Endodermal cell (in vitro differentiated cells): ENCODE results near the gene ARRDC5. TPM values are rescaled to one million over a fixed set of nuclear protein-coding genes. Genes with fewer than 3 reads are reported as not detected.

Source experiments
- DNase-seq: peaks from one replicate; pipeline ENCODE4 v3.0.0-alpha.2; 2017
- H3K27ac ChIP-seq: 2 replicates; pipeline ENCODE4 v1.5.1; 2013; ENCODE audit warnings: mild to moderate bottlenecking, low read depth, low read length, moderate library complexity
- H3K27me3 ChIP-seq: 2 replicates; pipeline ENCODE4 v1.6.1; 2013; ENCODE audit warnings: mild to moderate bottlenecking, low read length, moderate library complexity; ENCODE audit not compliant: insufficient read depth, control insufficient read depth, poor library complexity, severe bottlenecking
- H3K36me3 ChIP-seq: 2 replicates; pipeline ENCODE4 v1.7.0; 2013; ENCODE audit warnings: mild to moderate bottlenecking, low read length, moderate library complexity; ENCODE audit not compliant: control insufficient read depth, insufficient read depth
- H3K4me1 ChIP-seq: one replicate; pipeline ENCODE4 v1.7.0; 2013; ENCODE audit warnings: low read length; ENCODE audit not compliant: control insufficient read depth, insufficient read depth
- H3K4me3 ChIP-seq: 2 replicates; pipeline ENCODE4 v1.5.1; 2013; ENCODE audit warnings: mild to moderate bottlenecking, low read length, moderate library complexity
- H3K9ac ChIP-seq: 2 replicates; pipeline ENCODE4 v1.6.1; 2013; ENCODE audit warnings: mild to moderate bottlenecking, low read length, moderate library complexity; ENCODE audit not compliant: poor library complexity, severe bottlenecking; ENCODE audit errors: extremely low read depth
- H3K9me3 ChIP-seq: 2 replicates; pipeline ENCODE4 v1.6.1; 2013; ENCODE audit warnings: mild to moderate bottlenecking, low read length, moderate library complexity; ENCODE audit not compliant: control insufficient read depth
- H3K27ac Mint-ChIP-seq: 2 replicates; pipeline ENCODE4 v1.8.0; 2020; ENCODE audit warnings: mixed read lengths
- H3K27me3 Mint-ChIP-seq: 2 replicates; pipeline ENCODE4 v1.8.0; 2021; ENCODE audit warnings: mild to moderate bottlenecking, mixed read lengths; ENCODE audit not compliant: insufficient read depth
- H3K36me3 Mint-ChIP-seq: 2 replicates; pipeline ENCODE4 v1.8.0; 2020; ENCODE audit warnings: low read depth, mixed read lengths
- H3K4me1 Mint-ChIP-seq: 2 replicates; pipeline ENCODE4 v1.8.0; 2020; ENCODE audit warnings: mixed read lengths
- H3K4me3 Mint-ChIP-seq: 2 replicates; pipeline ENCODE4 v1.8.0; 2020; ENCODE audit warnings: mild to moderate bottlenecking, moderate library complexity, mixed read lengths
- H3K9me3 Mint-ChIP-seq: 2 replicates; pipeline ENCODE4 v1.8.0; 2020; ENCODE audit warnings: mild to moderate bottlenecking, mixed read lengths
- CTCF ChIP-seq: fragments of 200-600 bp; sonication (generic); conservative IDR thresholded peaks from 2 replicates; pipeline ENCODE4 v1.5.0; 2021; ENCODE audit warnings: antibody characterized with exemption, mild to moderate bottlenecking
- WGBS, 2 experiments: methylation state at CpG; one replicate each; pipeline versions ENCODE4 v1.1.5 to v1.1.7; 2013; ENCODE audit warnings: missing lambda C conversion rate in 2 of 2, mixed read lengths in 1 of 2; ENCODE audit not compliant: insufficient coverage in 1 of 2, insufficient read length in 1 of 2; 5-methylcytosine and 5-hydroxymethylcytosine counted together
- total RNA-seq, 2 donors: library from RNA; stranded (reverse); fragmentation: NEBNext Ultra II Directional in 1 of 2; extraction: Animal tissue kit (Norgen Biotek cat#: 25700) in 1 of 2; gene quantifications; 2 replicates in 1 of 2; 3 replicates in 1 of 2; pipeline ENCODE4 v1.2.1, GENCODE V29; 2021

Gene ARRDC5
- total RNA-seq, 2 donors from 2014 or later: not detected

- Histone ChIP-seq H3K9ac (no peak overlapping the region), H3K4me1 (peaks cover 12% of the 10 kb centered on the region), H3K9me3 (no peaks in the 10 kb centered on the region), H3K4me3 (peak overlapping the region; percentile 78), H3K27ac (peak overlapping the region; percentile 42), H3K27me3 (no peaks in the 10 kb centered on the region), H3K36me3 (peaks cover 26% of the 10 kb centered on the region)
- peak; percentile 80 for DNase-seq
- peak; percentile 72 for TF ChIP-seq CTCF
- Mint-ChIP-seq H3K27ac (peak overlapping the region; percentile 61), H3K4me3 (peak overlapping the region; percentile 74), H3K36me3 (peaks cover 39% of the 10 kb centered on the region), H3K4me1 (peaks cover 22% of the 10 kb centered on the region), H3K27me3 (no peaks in the 10 kb centered on the region), H3K9me3 (no peaks in the 10 kb centered on the region)
- 77 to 79% methylated on average over 21 to 29 of the region's 29 CpGs for WGBS, 2 experiments
Observed at GRCh38 chr19:4911786-4912672, 9.3 kb upstream of the ARRDC5 start.

GRCh38 chr19:4911314-4911713 lies 8.6 kb upstream of the ARRDC5 start:
- TF ChIP-seq CTCF: no peak
- Histone ChIP-seq H3K9me3 (no peaks in the 10 kb centered on the region), H3K4me1 (peaks cover 12% of the 10 kb centered on the region), H3K36me3 (peaks cover 26% of the 10 kb centered on the region), H3K27ac (peak overlapping the region; percentile 42), H3K27me3 (no peaks in the 10 kb centered on the region), H3K4me3 (peak overlapping the region; percentile 78), H3K9ac (no peak overlapping the region)
- peak overlapping the region; percentile 74 for H3K4me3 Mint-ChIP-seq
- peaks cover 22% of the 10 kb centered on the region for H3K4me1 Mint-ChIP-seq
- WGBS, 2 experiments: 72% methylated on average over 8 to 15 of the region's 15 CpGs
- H3K27ac Mint-ChIP-seq: peak overlapping the region; percentile 61
- peaks cover under 1% of the 10 kb centered on the region for H3K27me3 Mint-ChIP-seq
- DNase-seq: no peak
- H3K9me3 Mint-ChIP-seq: no peaks in the 10 kb centered on the region
- H3K36me3 Mint-ChIP-seq: peaks cover 34% of the 10 kb centered on the region

- Histone ChIP-seq H3K9ac (peak overlapping the region; percentile 17), H3K27ac (peak overlapping the region; percentile 42), H3K9me3 (no peaks in the 10 kb centered on the region), H3K4me1 (peaks cover 12% of the 10 kb centered on the region), H3K36me3 (peaks cover 26% of the 10 kb centered on the region), H3K4me3 (peak overlapping the region; percentile 78), H3K27me3 (no peaks in the 10 kb centered on the region)
- H3K36me3 Mint-ChIP-seq: peaks cover 30% of the 10 kb centered on the region
- no peak for TF ChIP-seq CTCF
- H3K9me3 Mint-ChIP-seq: no peaks in the 10 kb centered on the region
- peak overlapping the region; percentile 66 for H3K27ac Mint-ChIP-seq
- peak overlapping the region; percentile 74 for H3K4me3 Mint-ChIP-seq
- H3K27me3 Mint-ChIP-seq: peaks cover 4% of the 10 kb centered on the region
- H3K4me1 Mint-ChIP-seq: peaks cover 22% of the 10 kb centered on the region
- WGBS, 2 experiments: 37 to 59% methylated on average over 5 to 23 of the region's 23 CpGs
- DNase-seq: no peak
Observed at GRCh38 chr19:4910594-4911281, 8.0 kb upstream of the ARRDC5 start.
